BJ (cell line): ENCODE data around the gene ZNF425. TPM values are rescaled to one million over a fixed set of nuclear protein-coding genes. Genes with fewer than 3 reads are reported as not detected.

Source experiments
- CTCF ChIA-PET: fragments of 350-600 bp; formaldehyde crosslinking; extraction: SDS; loops from one replicate; lab custom pipeline; 2021; ENCODE audit warnings: antibody characterized with exemption, inconsistent platforms; lab: Yijun Ruan, JAX
- POLR2A ChIA-PET: fragments of 300-600 bp; sonication (Branson Sonifier 250); formaldehyde crosslinking; extraction: SDS; loops from one replicate; lab custom pipeline; 2021; ENCODE audit warnings: antibody characterized with exemption; lab: Charles Lee
- DNase-seq: peaks from one replicate; pipeline ENCODE4 v3.0.0-alpha.2; 2011; ENCODE audit warnings: low read depth
- H3K27me3 ChIP-seq: 2 replicates; pipeline ENCODE4 v1.6.0; 2011; ENCODE audit warnings: low read length; ENCODE audit not compliant: control insufficient read depth, insufficient read depth
- H3K36me3 ChIP-seq: 2 replicates; pipeline ENCODE4 v1.5.1; 2011; ENCODE audit warnings: low read length; ENCODE audit not compliant: control insufficient read depth, insufficient read depth
- H3K4me3 ChIP-seq: 2 replicates; pipeline ENCODE4 v1.5.1; 2011; ENCODE audit warnings: low read depth, mild to moderate bottlenecking, control low read depth, low read length
- polyA plus RNA-seq: library from polyadenylated mRNA; depleted of rRNA; stranded (reverse); fragments of >200 nt; gene quantifications from 2 replicates; pipeline ENCODE4 v1.2.3, GENCODE V29; 2011
- TF ChIP-seq, protein P1 (sequence below): IDR thresholded peaks from 2 replicates; pipeline ENCODE4 v1.5.1; 2011; ENCODE audit warnings: low read depth, mild to moderate bottlenecking, control low read depth, inconsistent platforms, low read length, moderate library complexity; ENCODE audit not compliant: insufficient read depth

The ZNF425 gene
- polyA plus RNA-seq, 1 experiment = 2.0 TPM

DNA sequence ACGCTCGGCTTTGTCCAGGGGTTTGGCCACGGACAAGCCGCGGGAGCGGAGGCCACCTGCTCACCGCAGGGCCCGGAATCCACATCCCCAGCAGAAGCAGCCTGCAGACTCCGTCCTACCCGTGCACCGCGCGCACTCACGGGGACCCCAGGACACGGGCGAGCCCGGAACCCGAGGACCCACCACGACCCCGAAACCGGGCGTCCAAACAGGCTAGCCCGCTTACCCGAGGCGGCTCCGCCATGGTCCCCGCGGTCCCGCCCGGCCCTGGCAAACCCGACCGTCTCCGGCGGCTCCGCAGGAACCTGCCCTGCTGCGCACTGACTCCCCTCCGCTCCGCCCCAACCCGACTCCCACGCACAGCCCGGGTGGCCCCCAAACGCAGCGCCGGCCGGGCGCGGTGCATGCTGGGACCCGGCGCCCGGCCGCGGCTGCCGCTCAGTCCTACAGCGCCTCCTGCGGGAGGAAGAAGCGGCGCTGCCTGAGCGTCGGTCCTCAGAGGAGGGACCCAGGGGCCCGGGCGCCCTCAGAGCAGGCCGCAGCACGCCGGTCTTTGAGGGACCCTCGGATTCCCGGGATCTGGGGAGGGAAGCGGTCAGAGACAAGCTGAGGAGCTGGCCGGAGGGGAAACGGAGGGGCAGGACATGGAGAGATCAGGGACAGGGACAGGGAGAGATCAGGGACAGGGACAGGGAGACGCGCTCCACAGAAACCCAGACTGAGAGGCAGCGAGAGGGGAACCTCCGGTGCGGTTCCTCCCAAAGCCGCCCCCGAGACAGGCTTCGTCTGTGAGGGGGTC is 35.5 kb downstream of the ZNF425 start, which contains the start of gene ZNF786:
ZNF786 (minus strand) TSS at position 322 of the 799 bp plus-strand sequence; CDS start at position 244, 78 bp downstream.
- TF ChIP-seq, protein P1, sequence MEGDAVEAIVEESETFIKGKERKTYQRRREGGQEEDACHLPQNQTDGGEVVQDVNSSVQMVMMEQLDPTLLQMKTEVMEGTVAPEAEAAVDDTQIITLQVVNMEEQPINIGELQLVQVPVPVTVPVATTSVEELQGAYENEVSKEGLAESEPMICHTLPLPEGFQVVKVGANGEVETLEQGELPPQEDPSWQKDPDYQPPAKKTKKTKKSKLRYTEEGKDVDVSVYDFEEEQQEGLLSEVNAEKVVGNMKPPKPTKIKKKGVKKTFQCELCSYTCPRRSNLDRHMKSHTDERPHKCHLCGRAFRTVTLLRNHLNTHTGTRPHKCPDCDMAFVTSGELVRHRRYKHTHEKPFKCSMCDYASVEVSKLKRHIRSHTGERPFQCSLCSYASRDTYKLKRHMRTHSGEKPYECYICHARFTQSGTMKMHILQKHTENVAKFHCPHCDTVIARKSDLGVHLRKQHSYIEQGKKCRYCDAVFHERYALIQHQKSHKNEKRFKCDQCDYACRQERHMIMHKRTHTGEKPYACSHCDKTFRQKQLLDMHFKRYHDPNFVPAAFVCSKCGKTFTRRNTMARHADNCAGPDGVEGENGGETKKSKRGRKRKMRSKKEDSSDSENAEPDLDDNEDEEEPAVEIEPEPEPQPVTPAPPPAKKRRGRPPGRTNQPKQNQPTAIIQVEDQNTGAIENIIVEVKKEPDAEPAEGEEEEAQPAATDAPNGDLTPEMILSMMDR = peak; percentile 70
- H3K4me3 ChIP-seq = peak within 1 kb of the TSS; percentile 98
- ChIA-PET CTCF (interaction anchor here (0.6 to 1.0 kb wide), 2 partner anchors 28 to 35 kb away, joined by 3 to 5 read pairs; partner anchors contain the start of gene ZNF425), POLR2A (no interaction called here)
- H3K27me3 ChIP-seq = no peaks in the 10 kb centered on the region
- peak; percentile 47 for DNase-seq
- H3K36me3 ChIP-seq = no peaks in the 10 kb centered on the region

DNA sequence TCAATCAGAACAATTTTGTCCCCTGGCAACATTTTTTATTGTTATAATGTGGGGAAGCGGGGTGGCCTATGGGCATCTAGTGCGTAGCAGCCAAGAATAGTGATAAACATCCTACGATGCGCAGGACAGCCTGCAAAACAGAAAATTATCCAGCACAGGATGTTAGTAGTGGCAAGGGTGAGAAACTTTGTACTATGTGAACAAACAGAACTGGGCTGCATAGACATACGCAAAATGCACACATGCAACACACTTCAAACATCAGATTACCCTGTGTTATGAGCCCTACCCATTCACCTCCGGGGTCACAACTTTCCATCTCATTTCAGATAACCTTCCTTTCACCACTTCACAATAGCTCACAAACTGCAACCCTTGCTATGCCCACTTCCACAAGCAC is 38.7 kb downstream of the ZNF425 start:
- TF ChIP-seq, protein P1 = no peak
- POLR2A ChIA-PET = no interaction called here
- Histone ChIP-seq H3K27me3 (no peaks in the 10 kb centered on the region), H3K36me3 (no peaks in the 10 kb centered on the region), H3K4me3 (no peak overlapping the region)
- no peak for DNase-seq
- CTCF ChIA-PET = interaction anchor here (0.9 kb wide), 1 partner anchor 21 kb away, joined by 4 read pairs; no protein-coding TSS in a partner anchor

DNA sequence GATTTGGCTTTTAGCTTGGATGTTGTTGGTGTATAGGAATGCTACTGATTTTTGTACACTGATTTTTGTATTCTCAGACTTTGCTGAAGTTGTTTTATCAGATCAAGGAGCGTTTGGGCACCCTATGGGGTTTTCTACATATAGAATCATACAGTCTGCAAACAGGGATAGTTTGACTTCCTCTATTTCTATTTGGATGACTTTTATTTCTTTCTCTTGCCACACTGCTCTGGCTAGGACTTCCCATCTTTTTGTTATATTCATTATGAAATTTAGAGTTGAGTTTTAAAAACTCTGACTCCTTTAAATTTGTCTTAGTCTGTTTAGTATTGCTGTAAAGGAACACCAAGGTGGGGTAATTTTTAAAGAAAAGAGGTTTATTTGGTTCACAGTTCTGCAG is 40.3 kb downstream of the ZNF425 start:
- Histone ChIP-seq H3K4me3 (no peak overlapping the region), H3K27me3 (no peaks in the 10 kb centered on the region), H3K36me3 (no peaks in the 10 kb centered on the region)
- POLR2A ChIA-PET = no interaction called here
- CTCF ChIA-PET = interaction anchor here (1.3 to 1.4 kb wide), 2 partner anchors 9 to 20 kb away, joined by 4 to 6 read pairs; no protein-coding TSS in a partner anchor
- TF ChIP-seq, protein P1 = no peak
- no peak for DNase-seq

DNA sequence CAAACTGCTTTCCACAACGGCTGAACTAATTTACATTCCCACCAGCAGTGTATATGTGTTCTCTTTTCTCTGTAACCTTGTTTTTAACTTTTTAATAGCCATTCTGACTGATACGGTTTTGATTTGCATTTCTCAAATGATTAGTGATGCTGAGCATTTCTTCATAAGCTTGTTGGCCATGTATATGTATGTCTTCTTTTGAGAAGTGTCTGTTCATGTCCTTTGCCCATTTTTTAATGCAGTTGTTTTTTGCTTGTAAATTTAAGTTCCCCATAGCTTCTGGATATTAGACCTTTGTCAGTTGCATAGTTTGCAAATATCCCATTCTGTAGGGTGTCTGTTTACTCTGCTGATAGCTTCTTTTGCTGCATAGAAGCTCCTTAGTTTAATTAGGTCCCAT is 41.7 kb downstream of the ZNF425 start:
- no peaks in the 10 kb centered on the region for H3K27me3 ChIP-seq
- CTCF ChIA-PET = interaction anchor here (1.3 to 1.6 kb wide), 3 partner anchors 18 to 79 kb away, joined by 3 to 6 read pairs (median 3); no protein-coding TSS in a partner anchor
- TF ChIP-seq, protein P1 = no peak
- no peak overlapping the region for H3K4me3 ChIP-seq
- POLR2A ChIA-PET = no interaction called here
- no peaks in the 10 kb centered on the region for H3K36me3 ChIP-seq
- no peak for DNase-seq

DNA sequence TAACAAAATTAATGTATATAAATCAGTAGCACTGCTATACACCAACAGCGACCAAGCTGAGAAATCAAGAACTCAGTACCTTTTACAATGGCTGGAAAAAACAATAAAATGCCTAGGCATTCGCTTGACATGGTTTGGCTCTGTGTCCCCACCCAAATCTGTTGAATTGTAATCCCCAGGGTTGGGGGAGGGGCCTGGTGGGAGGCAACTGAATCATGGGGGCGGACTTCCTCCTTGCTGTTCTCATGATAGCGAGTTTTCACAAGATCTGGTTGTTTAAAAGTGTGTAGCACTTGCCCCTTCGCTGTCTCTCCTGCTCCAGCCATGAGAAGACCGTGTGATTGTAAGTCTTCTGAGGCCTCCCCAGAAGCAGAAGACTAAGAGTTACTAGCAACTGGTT is 44.2 kb downstream of the ZNF425 start:
- H3K27me3 ChIP-seq = no peaks in the 10 kb centered on the region
- ChIA-PET CTCF (no interaction called here), POLR2A (no interaction called here)

More for the DNA sequence above, 44.2 kb downstream of the ZNF425 start:
- TF ChIP-seq, protein P1 = no peak
- no peak for DNase-seq
- Histone ChIP-seq H3K4me3 (no peak overlapping the region), H3K36me3 (no peaks in the 10 kb centered on the region)
